Heart right ventricle (tissue), 16 donors: ENCODE data around the gene COPS8. TPM values are rescaled to one million over a fixed set of nuclear protein-coding genes. Genes with fewer than 3 reads are reported as not detected.

Experiments
- ATAC-seq, 8 donors: fragments of 200-7000 bp; cut with Tn5 transposase; one replicate each; pipeline ENCODE4 v1.9.1; 2020; ENCODE audit warnings: mild to moderate bottlenecking in 8 of 8, moderate library complexity in 8 of 8, moderate number of reproducible peaks in 1 of 8
- DNase-seq, 2 donors: peaks; one replicate each; pipeline ENCODE4 v3.0.0-alpha.2; 2020
- H3K27ac ChIP-seq, 10 donors: fragments of 200-600 bp; sonication (generic) in 2 of 10; one replicate each; pipeline versions ENCODE4 v1.5.0 to v1.8.0; 2020 to 2022; ENCODE audit warnings: mild to moderate bottlenecking in 3 of 10
- H3K27me3 ChIP-seq, 7 donors: fragments of 200-600 bp; one replicate each; pipeline ENCODE4 v1.8.0; 2021 to 2022; ENCODE audit warnings: mild to moderate bottlenecking in 2 of 7
- H3K36me3 ChIP-seq, 9 donors: fragments of 200-600 bp; sonication (generic) in 1 of 9; one replicate each; pipeline versions ENCODE4 v1.5.0 to v1.8.0; 2020 to 2022; ENCODE audit warnings: mild to moderate bottlenecking in 2 of 9
- H3K4me1 ChIP-seq, 9 donors: fragments of 200-600 bp; sonication (generic) in 1 of 9; one replicate each; pipeline versions ENCODE4 v1.5.0 to v1.8.0; 2020 to 2022; ENCODE audit warnings: mild to moderate bottlenecking in 4 of 9
- H3K4me3 ChIP-seq, 10 donors: fragments of 200-600 bp; sonication (generic) in 2 of 10; one replicate each; pipeline versions ENCODE4 v1.5.0 to v1.8.0; 2020 to 2022; ENCODE audit warnings: mild to moderate bottlenecking in 7 of 10, moderate library complexity in 2 of 10
- H3K9me3 ChIP-seq, 11 donors: fragments of 200-600 bp in 10 of 11; sonication (generic) in 2 of 11; one replicate each; pipeline versions ENCODE4 v1.5.0 to v1.8.0; 2013 to 2022; ENCODE audit warnings: mild to moderate bottlenecking in 2 of 11, control low read depth in 1 of 11, moderate library complexity in 1 of 11
- WGBS, 2 donors: extraction: QIAGEN DNeasy Blood & Tissue Kit; methylation state at CpG; one replicate each; pipeline ENCODE4 v1.1.7; 2013; ENCODE audit warnings: inconsistent platforms in 1 of 2; 5-methylcytosine and 5-hydroxymethylcytosine counted together
- intact Hi-C, 10 donors: fragments of 100-400 bp; cut with DNase I; formaldehyde crosslinking; loops; one replicate each; pipeline versions ENCODE4 v1.11.1 to v1.14.2; 2022
- polyA plus RNA-seq, 2 donors: library from polyadenylated mRNA; stranded (reverse); fragments of 200-250 nt; gene quantifications; one replicate each; pipeline ENCODE4 v1.2.3, GENCODE V29; 2013
- total RNA-seq, 10 donors: library from RNA; stranded (reverse); fragmentation: NEBNext Ultra II Directional in 3 of 10; extraction: Animal tissue kit (Norgen Biotek cat#: 25700) in 3 of 10; gene quantifications; one replicate each; pipeline versions ENCODE4 v1.2.1 to v1.2.4, GENCODE V29; 2021 to 2023
- TF ChIP-seq, protein P1 (sequence below), 9 donors: fragments of 200-600 bp; sonication (generic) in 2 of 9; IDR thresholded peaks; one replicate each; pipeline versions ENCODE4 v1.5.0 to v1.8.0; 2021 to 2022; ENCODE audit warnings: antibody characterized with exemption in 9 of 9, mild to moderate bottlenecking in 5 of 9, moderate library complexity in 1 of 9
- donor health status: Arrhythmogenic right ventricular cardiomyopathy.
- donor health status: ischemic (EF 13 %, LVEDD 7.1; RV severe dilation, severe dysfunction).
- donor health status: healthy with polysubstance abuse.
- donor health status: DM: no; HTN: yes; CAD: no.
- donor health status: DM: no; HTN: no; CAD: no.
- donor health status: ischemic (EF 25% LVEDD 6.9; RV normal size, moderate dysfunction).
- donor health status: ischemic (EF 25% LVEDD 5.7; RV mildly dilated, moderate dysfunction).
- donor health status: healthy.
- donor health status: DM: yes; HTN: yes; CAD: no.
- donor health status: Ischemic cardiomyopathy.
- donor health status: ischemic (EF 35%, LVEDD 5.7; RV mildly dilated, moderate dysfunction).
- donor health status: nonischemic (EF 11% LVEDD 7.7; RV severe dilation, severe dysfunction).
- donor health status: DM: yes; HTN: yes; CAD: no.
- donor health status: PGD.
- donor health status: ischemic (EF 29% LVEDD 5.4; RV normal size, mild dysfunction).
- donor health status: nonischemic (EF 23%, LVEDD 6.1; RV moderate dilation, normal function).

The COPS8 gene
- total and polyA plus RNA-seq, 12 donors: 22.0 to 143 (median 92.2) TPM

GRCh38 chr2:237092920-237093781 lies 7.5 kb downstream of the COPS8 start:
- Histone ChIP-seq H3K27me3 (no peaks in the 10 kb centered on the region), H3K27ac (peak overlapping the region in 2 of 10 donors; percentile 50 to 62), H3K36me3 (peaks cover 0 to 91% (median 38%) of the 10 kb centered on the region in 9 donors), H3K4me3 (no peak overlapping the region), H3K9me3 (no peaks in the 10 kb centered on the region), H3K4me1 (peaks cover 0 to 60% (median 21%) of the 10 kb centered on the region in 9 donors)
- TF ChIP-seq, protein P1, sequence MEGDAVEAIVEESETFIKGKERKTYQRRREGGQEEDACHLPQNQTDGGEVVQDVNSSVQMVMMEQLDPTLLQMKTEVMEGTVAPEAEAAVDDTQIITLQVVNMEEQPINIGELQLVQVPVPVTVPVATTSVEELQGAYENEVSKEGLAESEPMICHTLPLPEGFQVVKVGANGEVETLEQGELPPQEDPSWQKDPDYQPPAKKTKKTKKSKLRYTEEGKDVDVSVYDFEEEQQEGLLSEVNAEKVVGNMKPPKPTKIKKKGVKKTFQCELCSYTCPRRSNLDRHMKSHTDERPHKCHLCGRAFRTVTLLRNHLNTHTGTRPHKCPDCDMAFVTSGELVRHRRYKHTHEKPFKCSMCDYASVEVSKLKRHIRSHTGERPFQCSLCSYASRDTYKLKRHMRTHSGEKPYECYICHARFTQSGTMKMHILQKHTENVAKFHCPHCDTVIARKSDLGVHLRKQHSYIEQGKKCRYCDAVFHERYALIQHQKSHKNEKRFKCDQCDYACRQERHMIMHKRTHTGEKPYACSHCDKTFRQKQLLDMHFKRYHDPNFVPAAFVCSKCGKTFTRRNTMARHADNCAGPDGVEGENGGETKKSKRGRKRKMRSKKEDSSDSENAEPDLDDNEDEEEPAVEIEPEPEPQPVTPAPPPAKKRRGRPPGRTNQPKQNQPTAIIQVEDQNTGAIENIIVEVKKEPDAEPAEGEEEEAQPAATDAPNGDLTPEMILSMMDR (IDR thresholded peaks at IDR 0.05): peak; percentile 24 to 67 (median 54)
- DNase-seq (peak in 1 of 2 donors; percentile 48), ATAC-seq (peak; percentile 66 to 82 (median 72))
- WGBS, 2 donors: 47 to 52% methylated on average over 9 of the region's 9 CpGs
- intact Hi-C loops: loop anchor here in 5 of 10 donors (2.0 to 10.0 kb wide), 3 partner anchors 322 to 482 kb away; partner anchors contain the start of gene COL6A3 (in 1 of the 5)

DNA sequence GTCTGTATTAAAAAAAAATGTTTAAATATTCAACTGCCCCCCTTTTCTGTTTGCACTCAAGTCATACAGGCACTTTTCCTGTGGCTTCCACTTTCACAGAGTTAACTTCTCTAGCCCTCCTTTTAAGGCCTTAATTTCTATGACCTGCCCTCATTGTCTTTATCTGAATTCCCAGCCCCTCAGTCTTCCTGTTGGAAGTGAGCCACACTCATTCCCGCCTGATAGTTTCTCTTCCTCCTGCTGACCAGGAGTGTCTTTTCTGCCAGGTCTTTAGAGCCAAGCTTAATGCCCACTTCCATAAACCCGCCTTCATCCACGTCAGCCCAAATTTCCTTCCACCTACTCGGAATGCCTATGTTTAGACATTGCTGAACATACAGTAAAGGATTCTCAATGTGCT lies 10.5 kb downstream of the COPS8 start:
- Histone ChIP-seq H3K4me1 (peaks cover 0 to 52% (median 21%) of the 10 kb centered on the region in 9 donors), H3K36me3 (peaks cover 0 to 91% (median 62%) of the 10 kb centered on the region in 9 donors), H3K4me3 (no peak overlapping the region), H3K9me3 (no peaks in the 10 kb centered on the region), H3K27ac (peak overlapping the region in 1 of 10 donors; percentile 55), H3K27me3 (no peaks in the 10 kb centered on the region)
- WGBS, 2 donors: 49 to 58% methylated on average over 4 of the region's 4 CpGs
- intact Hi-C loops: loop anchor here in 4 of 10 donors (10.0 kb wide), 2 partner anchors 319 to 479 kb away; partner anchors contain the start of gene COL6A3 (in 1 of the 4)
- DNase-seq (no peak), ATAC-seq (no peak)
- TF ChIP-seq, protein P1 (IDR thresholded peaks at IDR 0.05): no peak

GRCh38 chr2:237096911-237097310 lies 11.2 kb downstream of the COPS8 start:
- H3K4me1 ChIP-seq: peaks cover 0 to 45% (median 16%) of the 10 kb centered on the region in 9 donors

More at GRCh38 chr2:237096911-237097310, 11.2 kb downstream of the COPS8 start:
- no peak overlapping the region for H3K4me3 ChIP-seq
- H3K27ac ChIP-seq: peak overlapping the region in 1 of 10 donors; percentile 55
- intact Hi-C loops: loop anchor here in 4 of 10 donors (10.0 kb wide), 2 partner anchors 318 to 478 kb away; partner anchors contain the start of gene COL6A3 (in 1 of the 4)
- H3K27me3 ChIP-seq: no peaks in the 10 kb centered on the region
- no peak for DNase-seq
- H3K36me3 ChIP-seq: peaks cover 0 to 92% (median 68%) of the 10 kb centered on the region in 9 donors
- WGBS, 2 donors: 93% methylated on average over 4 of the region's 4 CpGs
- TF ChIP-seq, protein P1 (IDR thresholded peaks at IDR 0.05): no peak
- no peaks in the 10 kb centered on the region for H3K9me3 ChIP-seq
- no peak for ATAC-seq
